Esophagus muscularis mucosa (tissue), 4 donors: ENCODE measurements around the gene SUSD6. TPM values are rescaled to one million over a fixed set of nuclear protein-coding genes. Genes with fewer than 3 reads are reported as not detected.

Experiments
- DNase-seq: peaks from one replicate; pipeline ENCODE4 v3.0.0-alpha.2; 2017; ENCODE audit errors: extremely low spot score
- H3K27ac ChIP-seq, 4 donors: fragments of 200-600 bp; sonication (generic); replicated peaks in 1 of 4; 1 replicate in 3 of 4; 2 replicates in 1 of 4; pipeline ENCODE4 v1.5.1; 2016 to 2019; ENCODE audit warnings: mild to moderate bottlenecking in 1 of 4
- H3K27me3 ChIP-seq, 4 donors: fragments of 200-600 bp; sonication (generic); one replicate each; pipeline versions ENCODE4 v1.5.1 to v1.6.0; 2016 to 2019
- H3K36me3 ChIP-seq, 4 donors: fragments of 200-600 bp; sonication (generic); one replicate each; pipeline ENCODE4 v1.5.1; 2016 to 2019
- H3K4me1 ChIP-seq, 4 donors: fragments of 200-600 bp; sonication (generic); one replicate each; pipeline ENCODE4 v1.5.1; 2016 to 2019
- H3K4me3 ChIP-seq, 4 donors: fragments of 200-600 bp; sonication (generic); 1 replicate in 2 of 4; 2 replicates in 2 of 4; pipeline ENCODE4 v1.5.1; 2016 to 2019; ENCODE audit warnings: mild to moderate bottlenecking in 4 of 4, moderate library complexity in 1 of 4
- H3K9me3 ChIP-seq, 4 donors: fragments of 200-600 bp; sonication (generic); 1 replicate in 3 of 4; 2 replicates in 1 of 4; pipeline ENCODE4 v1.5.1; 2016 to 2019
- CTCF ChIP-seq, 3 experiments: fragments of 200-600 bp in 2 of 3; fragments of 450-650 bp in 1 of 3; sonication (generic) in 2 of 3; IDR thresholded peaks; one replicate each; pipeline ENCODE4 v1.5.1; 2017 to 2019; ENCODE audit warnings: antibody characterized with exemption in 3 of 3, mild to moderate bottlenecking in 2 of 3, moderate library complexity in 1 of 3
- EP300 ChIP-seq: sonication (generic); formaldehyde crosslinking; IDR thresholded peaks from one replicate; pipeline ENCODE4 v1.6.1; 2017; ENCODE audit warnings: antibody characterized with exemption
- POLR2A ChIP-seq: fragments of 450-650 bp; IDR thresholded peaks from one replicate; pipeline ENCODE4 v1.6.1; 2017; ENCODE audit warnings: antibody characterized with exemption, moderate library complexity, mild to moderate bottlenecking, low read depth
- POLR2AphosphoS5 ChIP-seq, 2 donors: sonication (generic); formaldehyde crosslinking; IDR thresholded peaks; one replicate each; pipeline ENCODE4 v1.6.1; 2017; ENCODE audit warnings: antibody characterized with exemption in 2 of 2
- WGBS: methylation state at CpG from one replicate; pipeline ENCODE4 v1.1.5; 2018; 5-methylcytosine and 5-hydroxymethylcytosine counted together
- intact Hi-C: fragments of 100-400 bp; cut with DNase I; formaldehyde crosslinking; loops from one replicate; pipeline ENCODE4 v1.15.1; 2023
- total RNA-seq, 4 donors: library from RNA; depleted of rRNA; stranded (reverse); fragments of >200 nt; gene quantifications; one replicate each; pipeline versions ENCODE4 v1.1.0 to v1.2.1, GENCODE V29; 2016

Gene SUSD6
- total RNA-seq, 4 donors from 2014 or later, result 21.2 to 89.5 (median 43.5) TPM

- H3K4me1 ChIP-seq, result peaks cover 89 to 99% (median 97%) of the 10 kb centered on the region in 4 donors
- no peaks in the 10 kb centered on the region for H3K36me3 ChIP-seq
- peak overlapping the region; percentile 14 to 100 (median 98) for H3K27ac ChIP-seq
- TF ChIP-seq POLR2AphosphoS5 (IDR thresholded peaks at IDR 0.05), result no peak
- no peak for TF ChIP-seq CTCF (IDR thresholded peaks at IDR 0.05)
- H3K9me3 ChIP-seq, result no peaks in the 10 kb centered on the region
- no peak overlapping the region for H3K4me3 ChIP-seq
- intact Hi-C loops, result loop anchor here (5.0 kb wide), 1 partner anchor 38 kb away; no protein-coding TSS in a partner anchor
- WGBS, result 41% methylated on average over 4 of the region's 4 CpGs
- no peaks in the 10 kb centered on the region for H3K27me3 ChIP-seq
- no peak for DNase-seq
Observed at GRCh38 chr14:69619012-69619411, 7.6 kb downstream of the SUSD6 start.

GRCh38 chr14:69620211-69620611 is 8.8 kb downstream of the SUSD6 start:
- WGBS, result 57% methylated on average over 5 of the region's 5 CpGs
- H3K4me3 ChIP-seq, result no peak overlapping the region
- H3K27me3 ChIP-seq, result no peaks in the 10 kb centered on the region
- peaks cover 88 to 99% (median 97%) of the 10 kb centered on the region in 4 donors for H3K4me1 ChIP-seq
- H3K9me3 ChIP-seq, result no peaks in the 10 kb centered on the region
- intact Hi-C loops, result no loop called here
- no peak for TF ChIP-seq CTCF (IDR thresholded peaks at IDR 0.05)
- no peak for TF ChIP-seq EP300
- TF ChIP-seq POLR2AphosphoS5 (IDR thresholded peaks at IDR 0.05), result no peak
- TF ChIP-seq POLR2A, result no peak
- H3K27ac ChIP-seq, result peak overlapping the region in 3 of 4 donors; percentile 97 to 100 (median 99)
- no peaks in the 10 kb centered on the region for H3K36me3 ChIP-seq
- no peak for DNase-seq

- Histone ChIP-seq H3K27ac (peak overlapping the region in 3 of 4 donors; percentile 15 to 99 (median 37)), H3K27me3 (no peaks in the 10 kb centered on the region), H3K36me3 (no peaks in the 10 kb centered on the region), H3K4me1 (peaks cover 88 to 99% (median 98%) of the 10 kb centered on the region in 4 donors), H3K4me3 (no peak overlapping the region), H3K9me3 (no peaks in the 10 kb centered on the region)
- 81% methylated on average over 2 of the region's 2 CpGs for WGBS
- intact Hi-C loops, result no loop called here
- no peak for TF ChIP-seq EP300
- no peak for TF ChIP-seq CTCF (IDR thresholded peaks at IDR 0.05)
- no peak for TF ChIP-seq POLR2A
- no peak for TF ChIP-seq POLR2AphosphoS5 (IDR thresholded peaks at IDR 0.05)
- no peak for DNase-seq
Observed at GRCh38 chr14:69620981-69621380, 9.6 kb downstream of the SUSD6 start.

GRCh38 chr14:69624136-69624535 is 12.7 kb downstream of the SUSD6 start:
- Histone ChIP-seq H3K4me3 (no peak overlapping the region), H3K27me3 (no peaks in the 10 kb centered on the region), H3K9me3 (no peaks in the 10 kb centered on the region), H3K36me3 (no peaks in the 10 kb centered on the region), H3K27ac (no peak overlapping the region), H3K4me1 (peaks cover 68 to 99% (median 94%) of the 10 kb centered on the region in 4 donors)
- intact Hi-C loops, result no loop called here
- no peak for DNase-seq
- WGBS, result 95% methylated on average over 4 of the region's 4 CpGs
- no peak for TF ChIP-seq POLR2A
- TF ChIP-seq EP300, result no peak
- TF ChIP-seq POLR2AphosphoS5 (IDR thresholded peaks at IDR 0.05), result no peak
- no peak for TF ChIP-seq CTCF (IDR thresholded peaks at IDR 0.05)
